A204.1 (cell line): Measurements from ENCODE around the gene LRRC75A.
"Not testable (repeated sequence)": the region's sequence is repeated elsewhere in the genome, so short reads cannot be mapped to it uniquely, and the experiment has no call there.

Experiments
- FAIRE-seq: peaks from 2 replicates; lab custom pipeline; 2012; peaks lifted over from hg19 to GRCh38; lab: Jason Lieb, UNC

LRRC75A gene

GRCh38 chr17:16471295-16471694, 20.7 kb downstream of the LRRC75A start:
- FAIRE-seq: no peak

GRCh38 chr17:16470265-16470664, 21.7 kb downstream of the LRRC75A start:
- no peak for FAIRE-seq

- FAIRE-seq: no peak
These were observed 23.5 kb downstream of the LRRC75A start for GRCh38 chr17:16468428-16468992.

GRCh38 chr17:16467886-16468285, 24.1 kb downstream of the LRRC75A start:
- no peak for FAIRE-seq

- FAIRE-seq: no peak
These were observed 24.9 kb downstream of the LRRC75A start for GRCh38 chr17:16467044-16467443.

GRCh38 chr17:16466407-16466806, 25.6 kb downstream of the LRRC75A start:
- no peak for FAIRE-seq

- FAIRE-seq: no peak
These were observed 26.1 kb downstream of the LRRC75A start for GRCh38 chr17:16465861-16466338.

GRCh38 chr17:16465052-16465312, 27.0 kb downstream of the LRRC75A start:
- FAIRE-seq: no peak

GRCh38 chr17:16464303-16465051, 27.5 kb downstream of the LRRC75A start:
- FAIRE-seq: no peak

GRCh38 chr17:16463358-16464302, 28.4 kb downstream of the LRRC75A start:
- no peak for FAIRE-seq

- FAIRE-seq: no peak
These were observed 29.7 kb downstream of the LRRC75A start for GRCh38 chr17:16462070-16462864.

GRCh38 chr17:16461606-16461866, 30.5 kb downstream of the LRRC75A start:
- FAIRE-seq: no peak

GRCh38 chr17:16460796-16461605, 31.0 kb downstream of the LRRC75A start:
- FAIRE-seq: no peak

GRCh38 chr17:16459855-16460550, 32.0 kb downstream of the LRRC75A start:
- FAIRE-seq: no peak

- no peak for FAIRE-seq
These were observed 32.7 kb downstream of the LRRC75A start for GRCh38 chr17:16459271-16459670.

- no peak for FAIRE-seq
These were observed 35.2 kb downstream of the LRRC75A start for GRCh38 chr17:16456742-16457316.

- FAIRE-seq: no peak
These were observed 35.8 kb downstream of the LRRC75A start for GRCh38 chr17:16455997-16456741.

- no peak for FAIRE-seq
These were observed 38.5 kb downstream of the LRRC75A start for GRCh38 chr17:16453493-16453851.

GRCh38 chr17:16452268-16452667, 39.7 kb downstream of the LRRC75A start:
- FAIRE-seq: not testable (repeated sequence)

- FAIRE-seq: no peak
These were observed 42.0 kb downstream of the LRRC75A start for GRCh38 chr17:16450028-16450427.
